ENCODE measurements around the gene ZCWPW1. TPM values are rescaled to one million over a fixed set of nuclear protein-coding genes. Genes with fewer than 3 reads are reported as not detected.
A peak's percentile ranks its signal among the peaks of the same experiment; 100 is the strongest.
"Not testable (repeated sequence)": the region's sequence is repeated elsewhere in the genome, so short reads cannot be mapped to it uniquely, and the experiment has no call there.

The ZCWPW1 gene
- total RNA-seq, 3 donors from 2014 or later, result 3.9 to 12.6 (median 8.6) TPM

- no peaks in the 10 kb centered on the region for H3K4me1 ChIP-seq
- H3K9me3 ChIP-seq, result no peaks in the 10 kb centered on the region
- H3K36me3 ChIP-seq, result no peaks in the 10 kb centered on the region
- H3K27ac ChIP-seq, result no peak overlapping the region
- intact Hi-C loops (cut with DNase I; ENCODE audit: low total_unique reads), result no loop called here
- DNase-seq (ENCODE audit: low spot score in 2 of 2), result no peak
- TF ChIP-seq CTCF (IDR thresholded peaks at IDR 0.05) (no peak), POLR2AphosphoS5 (IDR thresholded peaks at IDR 0.05) (no peak), POLR2A (IDR thresholded peaks at IDR 0.05) (no peak)
- H3K27me3 ChIP-seq, result no peaks in the 10 kb centered on the region
- H3K4me3 ChIP-seq, result no peak overlapping the region
Measured at GRCh38 chr7:100390286-100391009, 38.1 kb downstream of the ZCWPW1 start.

- intact Hi-C loops (cut with DNase I; ENCODE audit: low total_unique reads), result no loop called here
Measured at GRCh38 chr7:100389437-100390088, 38.9 kb downstream of the ZCWPW1 start.

GRCh38 chr7:100387695-100388094 is 40.8 kb downstream of the ZCWPW1 start:
- Histone ChIP-seq H3K27ac (no peak overlapping the region), H3K4me3 (no peak overlapping the region), H3K4me1 (no peaks in the 10 kb centered on the region), H3K27me3 (no peaks in the 10 kb centered on the region), H3K9me3 (no peaks in the 10 kb centered on the region), H3K36me3 (no peaks in the 10 kb centered on the region)
- DNase-seq (ENCODE audit: low spot score in 2 of 2), result no peak
- intact Hi-C loops (cut with DNase I; ENCODE audit: low total_unique reads), result no loop called here
- no peak for TF ChIP-seq POLR2AphosphoS5 (IDR thresholded peaks at IDR 0.05)

More at GRCh38 chr7:100389437-100390088, 38.9 kb downstream of the ZCWPW1 start:
- H3K36me3 ChIP-seq, result no peaks in the 10 kb centered on the region
- no peaks in the 10 kb centered on the region for H3K9me3 ChIP-seq
- TF ChIP-seq POLR2AphosphoS5 (IDR thresholded peaks at IDR 0.05), result no peak
- TF ChIP-seq POLR2A (IDR thresholded peaks at IDR 0.05), result no peak
- no peak for TF ChIP-seq CTCF (IDR thresholded peaks at IDR 0.05)
- no peaks in the 10 kb centered on the region for H3K27me3 ChIP-seq
- no peak overlapping the region for H3K4me3 ChIP-seq
- H3K27ac ChIP-seq, result no peak overlapping the region
- H3K4me1 ChIP-seq, result no peaks in the 10 kb centered on the region
- DNase-seq (ENCODE audit: low spot score in 2 of 2), result no peak

DNA sequence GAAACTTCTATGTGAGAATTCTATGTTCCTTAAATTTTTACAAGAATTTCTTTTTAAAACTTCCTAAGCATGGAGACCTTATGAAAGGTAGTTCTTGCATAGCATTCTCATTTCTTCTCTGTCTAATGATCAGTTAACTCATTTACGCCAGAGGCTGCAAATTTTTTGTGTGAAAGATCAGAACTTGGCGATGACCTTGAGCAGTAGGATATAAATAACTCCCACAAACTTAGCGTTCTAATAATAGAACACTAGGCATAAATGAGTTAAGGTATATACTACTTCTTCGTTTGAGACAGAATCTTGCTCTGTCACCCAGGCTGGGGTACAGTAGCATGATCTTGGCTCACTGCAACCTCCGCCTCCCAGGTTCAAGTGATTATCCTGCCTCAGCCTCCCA is 41.6 kb downstream of the ZCWPW1 start:
- no peaks in the 10 kb centered on the region for H3K4me1 ChIP-seq
- H3K9me3 ChIP-seq, result no peaks in the 10 kb centered on the region
- H3K4me3 ChIP-seq, result no peak overlapping the region
- TF ChIP-seq POLR2AphosphoS5 (IDR thresholded peaks at IDR 0.05) (no peak), POLR2A (IDR thresholded peaks at IDR 0.05) (no peak), CTCF (IDR thresholded peaks at IDR 0.05) (no peak)
- H3K27ac ChIP-seq, result no peak overlapping the region
- intact Hi-C loops (cut with DNase I; ENCODE audit: low total_unique reads), result no loop called here
- no peak for DNase-seq (ENCODE audit: low spot score in 2 of 2)
- no peaks in the 10 kb centered on the region for H3K36me3 ChIP-seq
- no peaks in the 10 kb centered on the region for H3K27me3 ChIP-seq

- no peak for DNase-seq (ENCODE audit: low spot score in 2 of 2)
- Histone ChIP-seq H3K4me1 (no peaks in the 10 kb centered on the region), H3K9me3 (no peaks in the 10 kb centered on the region), H3K27me3 (no peaks in the 10 kb centered on the region), H3K27ac (no peak overlapping the region), H3K4me3 (no peak overlapping the region), H3K36me3 (no peaks in the 10 kb centered on the region)
- TF ChIP-seq CTCF (IDR thresholded peaks at IDR 0.05) (no peak), POLR2A (IDR thresholded peaks at IDR 0.05) (no peak)
- intact Hi-C loops (cut with DNase I; ENCODE audit: low total_unique reads), result no loop called here
Measured at GRCh38 chr7:100384628-100385294, 43.7 kb downstream of the ZCWPW1 start.

DNA sequence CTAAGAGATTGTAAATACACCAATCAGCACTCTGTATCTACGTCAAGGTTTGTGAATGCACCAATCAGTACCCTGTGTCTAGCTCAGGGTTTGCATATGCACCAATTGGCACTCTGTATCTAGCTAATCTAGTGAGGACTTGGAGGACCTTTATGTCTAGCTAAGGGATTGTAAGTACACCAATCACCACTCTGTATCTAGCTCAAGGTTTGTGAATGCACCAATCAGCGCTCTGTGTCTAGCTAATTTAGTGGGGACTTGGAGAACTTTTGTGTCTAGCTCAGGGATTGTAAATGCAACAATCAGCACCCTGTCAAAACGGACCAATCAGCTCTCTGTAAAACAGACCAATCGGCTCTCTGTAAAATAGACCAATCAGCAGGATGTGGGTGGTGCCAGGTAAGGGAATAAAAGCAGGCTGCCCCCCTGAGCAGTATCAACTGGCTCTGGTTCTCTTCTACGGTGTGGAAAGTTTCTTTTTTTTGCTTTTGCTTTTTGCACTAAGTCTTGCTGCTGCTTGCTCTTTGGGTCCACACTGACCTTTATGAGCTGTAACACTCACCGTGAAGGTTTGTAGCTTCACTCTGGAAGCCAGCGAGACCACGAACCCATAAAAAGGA is 46.2 kb downstream of the ZCWPW1 start:
- H3K4me1 ChIP-seq; H3K9me3 ChIP-seq; H3K27ac ChIP-seq; DNase-seq (ENCODE audit: low spot score in 2 of 2); H3K27me3 ChIP-seq; intact Hi-C loops (cut with DNase I; ENCODE audit: low total_unique reads); H3K36me3 ChIP-seq; H3K4me3 ChIP-seq: not testable (repeated sequence)

DNA sequence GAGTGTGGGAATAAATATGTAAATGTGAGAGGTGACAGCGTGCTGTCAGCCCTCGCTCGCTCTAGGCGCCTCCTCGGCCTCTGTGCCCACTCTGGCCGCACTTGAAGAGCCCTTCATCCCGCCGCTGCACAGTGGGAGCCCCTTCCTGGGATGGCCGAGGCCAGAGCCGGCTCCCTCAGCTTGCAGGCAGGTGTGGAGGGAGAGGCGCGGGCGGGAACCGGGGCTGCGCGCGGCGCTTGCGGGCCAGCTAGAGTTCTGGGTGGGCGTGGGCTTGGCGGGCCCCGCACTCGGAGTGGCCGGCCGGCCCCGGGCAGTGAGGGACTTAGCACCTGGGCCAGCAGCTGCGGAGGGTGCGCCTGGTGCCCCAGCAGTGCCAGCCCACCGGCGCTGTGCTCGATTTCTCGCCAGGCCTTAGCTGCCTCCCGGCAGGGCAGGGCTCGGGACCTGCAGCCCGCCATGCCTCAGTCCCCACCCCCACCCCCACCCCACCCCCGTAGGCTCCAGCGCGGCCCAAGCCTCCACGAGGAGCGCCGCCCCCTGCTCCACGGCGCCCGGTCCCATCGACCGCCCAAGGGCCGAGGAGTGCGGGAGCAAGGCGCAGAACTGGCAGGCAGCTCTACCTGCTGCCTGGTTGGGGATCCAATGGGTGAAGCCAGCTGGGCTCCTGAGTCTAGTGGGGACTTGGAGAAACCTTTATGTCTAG is 46.8 kb downstream of the ZCWPW1 start:
- H3K4me3 ChIP-seq, result peak overlapping the region in 1 of 3 donors; percentile 5
- H3K4me1 ChIP-seq; intact Hi-C loops (cut with DNase I; ENCODE audit: low total_unique reads); DNase-seq (ENCODE audit: low spot score in 2 of 2); H3K9me3 ChIP-seq; H3K27me3 ChIP-seq; H3K36me3 ChIP-seq; H3K27ac ChIP-seq: not testable (repeated sequence)
